Purkinje cell (primary cell): ENCODE results near the gene OTOG. TPM values are rescaled to one million over a fixed set of nuclear protein-coding genes. Genes with fewer than 3 reads are reported as not detected.

Experiments used
- polyA plus RNA-seq: library from polyadenylated mRNA; unstranded; fragments of >200 nt; fragmentation: Nextera tagmentation; gene quantifications from 2 replicates; pipeline ENCODE4 v1.2.1, GENCODE V29; 2014

Gene OTOG, protein sequence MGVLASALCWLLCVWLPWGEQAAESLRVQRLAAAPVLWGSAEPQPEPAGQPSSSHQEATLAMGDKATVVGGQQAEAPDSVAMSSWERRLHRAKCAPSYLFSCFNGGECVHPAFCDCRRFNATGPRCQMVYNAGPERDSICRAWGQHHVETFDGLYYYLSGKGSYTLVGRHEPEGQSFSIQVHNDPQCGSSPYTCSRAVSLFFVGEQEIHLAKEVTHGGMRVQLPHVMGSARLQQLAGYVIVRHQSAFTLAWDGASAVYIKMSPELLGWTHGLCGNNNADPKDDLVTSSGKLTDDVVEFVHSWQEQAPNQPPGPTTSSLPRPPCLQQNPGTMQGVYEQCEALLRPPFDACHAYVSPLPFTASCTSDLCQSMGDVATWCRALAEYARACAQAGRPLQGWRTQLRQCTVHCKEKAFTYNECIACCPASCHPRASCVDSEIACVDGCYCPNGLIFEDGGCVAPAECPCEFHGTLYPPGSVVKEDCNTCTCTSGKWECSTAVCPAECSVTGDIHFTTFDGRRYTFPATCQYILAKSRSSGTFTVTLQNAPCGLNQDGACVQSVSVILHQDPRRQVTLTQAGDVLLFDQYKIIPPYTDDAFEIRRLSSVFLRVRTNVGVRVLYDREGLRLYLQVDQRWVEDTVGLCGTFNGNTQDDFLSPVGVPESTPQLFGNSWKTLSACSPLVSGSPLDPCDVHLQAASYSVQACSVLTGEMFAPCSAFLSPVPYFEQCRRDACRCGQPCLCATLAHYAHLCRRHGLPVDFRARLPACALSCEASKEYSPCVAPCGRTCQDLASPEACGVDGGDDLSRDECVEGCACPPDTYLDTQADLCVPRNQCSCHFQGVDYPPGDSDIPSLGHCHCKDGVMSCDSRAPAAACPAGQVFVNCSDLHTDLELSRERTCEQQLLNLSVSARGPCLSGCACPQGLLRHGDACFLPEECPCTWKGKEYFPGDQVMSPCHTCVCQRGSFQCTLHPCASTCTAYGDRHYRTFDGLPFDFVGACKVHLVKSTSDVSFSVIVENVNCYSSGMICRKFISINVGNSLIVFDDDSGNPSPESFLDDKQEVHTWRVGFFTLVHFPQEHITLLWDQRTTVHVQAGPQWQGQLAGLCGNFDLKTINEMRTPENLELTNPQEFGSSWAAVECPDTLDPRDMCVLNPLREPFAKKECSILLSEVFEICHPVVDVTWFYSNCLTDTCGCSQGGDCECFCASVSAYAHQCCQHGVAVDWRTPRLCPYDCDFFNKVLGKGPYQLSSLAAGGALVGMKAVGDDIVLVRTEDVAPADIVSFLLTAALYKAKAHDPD (N-terminal part only)
- polyA plus RNA-seq, result not detected in 2 replicates

DNA sequence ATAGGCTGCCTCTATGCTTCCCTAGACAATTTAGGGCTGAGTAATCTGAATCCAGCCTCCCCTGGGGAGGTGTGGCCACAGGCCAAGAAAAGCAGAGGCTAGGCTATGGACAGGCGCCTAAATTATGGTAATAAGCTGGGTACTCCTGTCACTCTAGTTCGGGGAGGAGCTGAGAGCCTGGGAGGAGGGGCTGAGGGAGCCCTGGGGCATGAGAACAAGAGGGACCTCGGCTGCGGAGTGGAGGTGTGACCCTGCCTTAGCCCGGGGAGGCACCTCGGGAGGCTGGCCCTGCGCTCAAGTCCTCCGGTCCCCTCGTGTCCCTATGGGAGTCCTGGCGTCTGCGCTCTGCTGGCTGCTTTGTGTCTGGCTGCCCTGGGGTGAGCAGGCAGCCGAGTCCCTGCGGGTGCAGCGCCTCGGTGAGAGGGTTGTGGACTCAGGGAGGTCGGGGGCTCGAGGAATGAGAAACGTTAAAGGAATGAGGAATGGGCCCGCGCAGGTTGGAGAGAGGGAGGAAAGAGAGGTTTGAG is at the start of gene OTOG:
OTOG (plus strand) TSS at position 209 of the 527 bp plus-strand sequence; CDS start at position 323, 114 bp downstream.

DNA sequence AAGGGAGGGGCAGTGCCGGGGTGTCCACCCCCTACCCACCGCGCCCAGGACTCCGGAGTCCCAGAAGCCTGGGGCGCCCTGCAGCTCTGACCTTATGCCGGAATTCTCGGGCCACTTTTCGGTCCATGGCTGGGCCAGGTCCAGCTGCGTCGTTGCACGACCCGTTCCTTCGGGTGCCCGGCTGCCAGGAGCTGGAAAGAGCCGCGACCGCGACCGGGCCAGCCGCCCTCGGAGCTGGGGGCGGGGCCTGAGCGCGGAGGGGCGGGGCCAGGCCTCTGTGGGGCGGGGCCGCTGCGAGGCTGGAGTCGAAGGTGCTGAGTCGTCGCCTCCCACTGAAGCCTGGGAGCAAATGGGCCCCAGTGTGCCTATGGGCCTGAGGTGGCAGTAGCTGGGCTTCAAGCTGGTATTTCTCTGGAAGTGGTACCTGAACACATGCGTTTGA is 2.9 kb upstream of the OTOG start, which contains the start of gene USH1C:
USH1C (minus strand) TSS at position 236 of the 442 bp plus-strand sequence; CDS start at position 127, 109 bp downstream.

Other genes starting within 250 kb of the OTOG start
- 0.45 and 0.66 TPM in 2 replicates for gene NCR3LG1, start 195.5 kb upstream of the OTOG start, polyA plus RNA-seq
- 4.5 and 5.0 TPM in 2 replicates for gene KCNJ11, start 158.6 kb upstream of the OTOG start, polyA plus RNA-seq
- 43.7 and 48.2 TPM in 2 replicates for gene ABCC8, start 70.4 kb upstream of the OTOG start, polyA plus RNA-seq
- not detected in 2 replicates for gene USH1C, start 2.8 kb upstream of the OTOG start, polyA plus RNA-seq
- not detected in 2 replicates for gene MYOD1, start 172.3 kb downstream of the OTOG start, polyA plus RNA-seq
- 137 and 201 TPM in 2 replicates for gene KCNC1, start 187.5 kb downstream of the OTOG start, polyA plus RNA-seq